Peyer's patch (tissue), 4 donors: ENCODE data around the gene ITGA7. TPM values are rescaled to one million over a fixed set of nuclear protein-coding genes. Genes with fewer than 3 reads are reported as not detected.

Experiments
- DNase-seq, 3 donors: peaks; one replicate each; pipeline ENCODE4 v3.0.0-alpha.2; 2017 to 2019
- H3K27ac ChIP-seq, 4 donors: fragments of 200-600 bp; sonication (generic); one replicate each; pipeline ENCODE4 v1.5.1; 2016 to 2019
- H3K27me3 ChIP-seq, 2 donors: fragments of 200-600 bp; sonication (generic); one replicate each; pipeline ENCODE4 v1.5.1; 2019
- H3K36me3 ChIP-seq, 3 donors: fragments of 200-600 bp; sonication (generic); one replicate each; pipeline ENCODE4 v1.5.1; 2016 to 2019
- H3K4me1 ChIP-seq, 4 donors: fragments of 200-600 bp; sonication (generic); one replicate each; pipeline ENCODE4 v1.5.1; 2016 to 2019
- H3K4me3 ChIP-seq, 4 donors: fragments of 200-600 bp; sonication (generic); 1 replicate in 3 of 4; 2 replicates in 1 of 4; pipeline ENCODE4 v1.5.1; 2016 to 2019; ENCODE audit warnings: mild to moderate bottlenecking in 1 of 4
- H3K9me3 ChIP-seq, 4 donors: fragments of 200-600 bp; sonication (generic); one replicate each; pipeline ENCODE4 v1.5.1; 2016 to 2019; ENCODE audit warnings: mild to moderate bottlenecking in 1 of 4
- CTCF ChIP-seq, 6 experiments: fragments of 450-650 bp in 4 of 6; fragments of 200-600 bp in 2 of 6; sonication (generic) in 1 of 6; IDR thresholded peaks; one replicate each; pipeline ENCODE4 v1.5.1; 2017 to 2019; ENCODE audit warnings: antibody characterized with exemption in 6 of 6, mild to moderate bottlenecking in 3 of 6, moderate library complexity in 1 of 6
- POLR2A ChIP-seq, 2 donors: fragments of 450-650 bp; IDR thresholded peaks; one replicate each; pipeline ENCODE4 v1.5.1; 2017; ENCODE audit warnings: antibody characterized with exemption in 2 of 2, mild to moderate bottlenecking in 2 of 2, moderate library complexity in 2 of 2
- total RNA-seq, 4 donors: library from RNA; depleted of rRNA; stranded (reverse); fragments of >200 nt; gene quantifications; one replicate each; pipeline ENCODE4 v1.1.0, GENCODE V29; 2016

The ITGA7 gene
- total RNA-seq, 4 donors from 2014 or later, result 13.1 to 29.0 (median 27.0) TPM

- peaks cover 7 to 69% (median 13%) of the 10 kb centered on the region in 4 donors for H3K4me1 ChIP-seq
Measured at GRCh38 chr12:55718624-55719275, 11.0 kb upstream of the ITGA7 start.

GRCh38 chr12:55718015-55718414, 10.3 kb upstream of the ITGA7 start:
- H3K27ac ChIP-seq, result peak overlapping the region in 2 of 4 donors; percentile 94 to 96
- DNase-seq, result no peak
- no peaks in the 10 kb centered on the region for H3K27me3 ChIP-seq
- no peak for TF ChIP-seq CTCF (IDR thresholded peaks at IDR 0.05)
- no peak for TF ChIP-seq POLR2A (IDR thresholded peaks at IDR 0.05)
- H3K4me1 ChIP-seq, result peaks cover 7 to 66% (median 13%) of the 10 kb centered on the region in 4 donors
- peaks cover 0 to under 1% (median 0%) of the 10 kb centered on the region in 3 donors for H3K36me3 ChIP-seq
- peak overlapping the region in 1 of 4 donors; percentile 10 for H3K4me3 ChIP-seq
- no peaks in the 10 kb centered on the region for H3K9me3 ChIP-seq

More at GRCh38 chr12:55718624-55719275, 11.0 kb upstream of the ITGA7 start:
- H3K9me3 ChIP-seq, result no peaks in the 10 kb centered on the region
- H3K27me3 ChIP-seq, result no peaks in the 10 kb centered on the region
- peak overlapping the region in 3 of 4 donors; percentile 71 to 96 (median 94) for H3K27ac ChIP-seq
- H3K36me3 ChIP-seq, result peaks cover 0 to 6% (median 0%) of the 10 kb centered on the region in 3 donors
- TF ChIP-seq CTCF (IDR thresholded peaks at IDR 0.05) (no peak), POLR2A (IDR thresholded peaks at IDR 0.05) (no peak)
- peak in 1 of 3 donors; percentile 29 for DNase-seq
- no peak overlapping the region for H3K4me3 ChIP-seq

- Histone ChIP-seq H3K36me3 (no peaks in the 10 kb centered on the region), H3K4me3 (peak overlapping the region; percentile 68 to 87 (median 72)), H3K27ac (peak overlapping the region; percentile 90 to 99 (median 95)), H3K9me3 (no peaks in the 10 kb centered on the region), H3K27me3 (no peaks in the 10 kb centered on the region), H3K4me1 (peaks cover 7 to 64% (median 13%) of the 10 kb centered on the region in 4 donors)
- DNase-seq, result peak in 1 of 3 donors; percentile 50
- no peak for TF ChIP-seq CTCF (IDR thresholded peaks at IDR 0.05)
- TF ChIP-seq POLR2A (IDR thresholded peaks at IDR 0.05), result no peak
Measured at GRCh38 chr12:55717011-55718007, 9.6 kb upstream of the ITGA7 start.

- H3K4me3 ChIP-seq, result peak overlapping the region; percentile 68 to 87 (median 72)
- DNase-seq, result no peak
- no peaks in the 10 kb centered on the region for H3K36me3 ChIP-seq
- TF ChIP-seq CTCF (IDR thresholded peaks at IDR 0.05) (peak in 1 of 6 experiments; percentile 25), POLR2A (IDR thresholded peaks at IDR 0.05) (no peak)
- H3K27me3 ChIP-seq, result no peaks in the 10 kb centered on the region
- no peaks in the 10 kb centered on the region for H3K9me3 ChIP-seq
- H3K4me1 ChIP-seq, result peaks cover 7 to 57% (median 13%) of the 10 kb centered on the region in 4 donors
- H3K27ac ChIP-seq, result peak overlapping the region; percentile 90 to 99 (median 95)
Measured at GRCh38 chr12:55716582-55716957, 8.9 kb upstream of the ITGA7 start.

GRCh38 chr12:55715833-55716581, 8.3 kb upstream of the ITGA7 start, which contains the start of gene BLOC1S1:
BLOC1S1 (plus strand) TSS chr12:55716046; CDS start chr12:55716052, 6 bp downstream.
- H3K36me3 ChIP-seq, result no peaks in the 10 kb centered on the region
- peak; percentile 95 to 97 (median 96) for DNase-seq
- peaks cover 7 to 51% (median 11%) of the 10 kb centered on the region in 4 donors for H3K4me1 ChIP-seq
- H3K9me3 ChIP-seq, result no peaks in the 10 kb centered on the region
- H3K27ac ChIP-seq, result peak within 1 kb of the TSS; percentile 90 to 99 (median 95)
- TF ChIP-seq POLR2A (IDR thresholded peaks at IDR 0.05) (peak; percentile 51 to 61), CTCF (IDR thresholded peaks at IDR 0.05) (peak in 1 of 6 experiments; percentile 25)
- no peaks in the 10 kb centered on the region for H3K27me3 ChIP-seq
- H3K4me3 ChIP-seq, result peak within 1 kb of the TSS; percentile 68 to 87 (median 72)
